Mucosa of descending colon (tissue), 3 donors: Measurements from ENCODE around the gene RNASE4. TPM values are rescaled to one million over a fixed set of nuclear protein-coding genes. Genes with fewer than 3 reads are reported as not detected.

Experiments
- ATAC-seq: fragments of 200-7000 bp; cut with Tn5 transposase; one replicate; pipeline ENCODE4 v1.9.1; 2020; ENCODE audit warnings: mild to moderate bottlenecking, moderate library complexity
- DNase-seq, 3 donors: peaks; one replicate each; pipeline ENCODE4 v3.0.0-alpha.2; 2020
- H3K36me3 ChIP-seq: fragments of 200-600 bp; one replicate; pipeline ENCODE4 v1.8.0; 2021; ENCODE audit warnings: low read depth, mild to moderate bottlenecking
- H3K4me1 ChIP-seq: fragments of 200-600 bp; one replicate; pipeline ENCODE4 v1.8.0; 2021; ENCODE audit warnings: low read depth, mild to moderate bottlenecking
- H3K4me3 ChIP-seq: fragments of 200-600 bp; one replicate; pipeline ENCODE4 v1.8.0; 2021; ENCODE audit warnings: mild to moderate bottlenecking
- H3K9me3 ChIP-seq: fragments of 200-600 bp; one replicate; pipeline ENCODE4 v1.8.0; 2021; ENCODE audit warnings: mild to moderate bottlenecking
- CTCF ChIP-seq: fragments of 200-600 bp; IDR thresholded peaks from one replicate; pipeline ENCODE4 v1.8.0; 2022; ENCODE audit warnings: antibody characterized with exemption, mild to moderate bottlenecking
- intact Hi-C, 2 donors: fragments of 100-400 bp; cut with DNase I in 1 of 2; cut with micrococcal nuclease in 1 of 2; formaldehyde crosslinking; loops; one replicate each; pipeline versions ENCODE4 v1.11.0 to v1.11.1; 2022; cut with DNase I, micrococcal nuclease
- total RNA-seq, 3 donors: library from RNA; stranded (reverse); fragmentation: NEBNext Ultra II Directional in 2 of 3; extraction: Animal tissue kit (Norgen Biotek cat#: 25700) in 2 of 3; gene quantifications; one replicate each; pipeline versions ENCODE4 v1.2.1 to v1.2.4, GENCODE V29; 2021 to 2023
- donor health status: DM: no; HTN: no; CAD: no; lungs with moderate emphysema.
- donor health status: DM: no; HTN: no; CAD: no.
- donor health status: DM: no; HTN: yes; CAD: no.

The RNASE4 gene
- total RNA-seq, 3 donors from 2014 or later = 35.9 to 37.4 (median 36.4) TPM

GRCh38 chr14:20745571-20746358 is 61.4 kb downstream of the RNASE4 start, which contains the start of gene EDDM3A:
TSS of gene EDDM3A (plus strand) at chr14:20745887. CDS start at chr14:20747581, 1,694 bp downstream.
- H3K36me3 ChIP-seq = no peaks in the 10 kb centered on the region
- no peaks in the 10 kb centered on the region for H3K9me3 ChIP-seq
- H3K4me3 ChIP-seq = no peak within 1 kb of the TSS
- H3K4me1 ChIP-seq = no peaks in the 10 kb centered on the region
- intact Hi-C loops = no loop called here
- ATAC-seq (no peak), DNase-seq (no peak)
- no peak for TF ChIP-seq CTCF

GRCh38 chr14:20746566-20746965 is 62.2 kb downstream of the RNASE4 start:
- Histone ChIP-seq H3K4me3 (no peak overlapping the region), H3K36me3 (no peaks in the 10 kb centered on the region), H3K9me3 (no peaks in the 10 kb centered on the region), H3K4me1 (no peaks in the 10 kb centered on the region)
- no peak for DNase-seq
- ATAC-seq = no peak
- TF ChIP-seq CTCF = no peak
- intact Hi-C loops = no loop called here

- TF ChIP-seq CTCF = no peak
- Histone ChIP-seq H3K36me3 (no peaks in the 10 kb centered on the region), H3K4me1 (no peaks in the 10 kb centered on the region), H3K4me3 (no peak overlapping the region), H3K9me3 (peaks cover 11% of the 10 kb centered on the region)
- intact Hi-C loops = no loop called here
- ATAC-seq (peak; percentile 69), DNase-seq (peak in 1 of 3 donors; percentile 9)
Measured at GRCh38 chr14:20748439-20748838, 64.1 kb downstream of the RNASE4 start.

- Histone ChIP-seq H3K4me1 (no peaks in the 10 kb centered on the region), H3K4me3 (no peak overlapping the region), H3K36me3 (no peaks in the 10 kb centered on the region), H3K9me3 (peaks cover 11% of the 10 kb centered on the region)
- intact Hi-C loops = no loop called here
- DNase-seq (no peak), ATAC-seq (no peak)
- TF ChIP-seq CTCF = no peak
Measured at GRCh38 chr14:20750194-20750593, 65.8 kb downstream of the RNASE4 start.

Other genes starting within 250 kb of the RNASE4 start
- gene KLHL33, start 248.4 kb upstream of the RNASE4 start, total RNA-seq = under 1 TPM; 0.12 to 0.85 (median 0.27) TPM
- 10 to 100 TPM; 32.7 to 52.0 (median 35.9) TPM for gene OSGEP, start 229.7 kb upstream of the RNASE4 start, total RNA-seq
- gene APEX1, start 229.3 kb upstream of the RNASE4 start, total RNA-seq = 100 to 1,000 TPM in 1 of 3 donors, 10 to 100 TPM in 2; 83.9 to 115 (median 93.8) TPM
- gene PIP4P1, start 223.1 kb upstream of the RNASE4 start, total RNA-seq = 10 to 100 TPM; 40.6 to 48.4 (median 45.5) TPM
- gene PNP, start 215.2 kb upstream of the RNASE4 start, total RNA-seq = 10 to 100 TPM; 38.8 to 74.8 (median 72.8) TPM
- 1 to 10 TPM in 1 of 3 donors, under 1 TPM in 2; 0.60 to 1.0 (median 0.93) TPM for gene RNASE10, start 179.0 kb upstream of the RNASE4 start, total RNA-seq
- not detected for gene RNASE9, start 123.5 kb upstream of the RNASE4 start, total RNA-seq
- gene RNASE11, start 96.6 kb upstream of the RNASE4 start, total RNA-seq = not detected
- gene RNASE12, start 93.2 kb upstream of the RNASE4 start, total RNA-seq = not detected
- not detected for gene OR6S1, start 42.9 kb upstream of the RNASE4 start, total RNA-seq
- 10 to 100 TPM; 25.0 to 50.1 (median 41.0) TPM for gene ANG, start 4.2 kb downstream of the RNASE4 start, total RNA-seq
- gene EDDM3A, start 61.3 kb downstream of the RNASE4 start, total RNA-seq = not detected
- gene EDDM3B, start 83.8 kb downstream of the RNASE4 start, total RNA-seq = not detected
- gene RNASE6, start 96.7 kb downstream of the RNASE4 start, total RNA-seq = 10 to 100 TPM in 1 of 3 donors, 1 to 10 TPM in 2; 3.3 to 13.7 (median 9.1) TPM
- gene RNASE1, start 118.3 kb downstream of the RNASE4 start, total RNA-seq = 100 to 1,000 TPM; 105 to 275 (median 203) TPM
- not detected for gene RNASE3, start 206.8 kb downstream of the RNASE4 start, total RNA-seq